IMR-90 (cell line): ENCODE measurements around the gene EGFL7.

ENCODE experiments used
- CEBPB ChIP-seq: IDR thresholded peaks from 2 replicates; pipeline ENCODE4 v1.6.1; 2012; ENCODE audit warnings: low read depth, low read length, improper control_type of control experiment
- CHD1 ChIP-seq: IDR thresholded peaks from 2 replicates; pipeline ENCODE4 v1.6.1; 2012; ENCODE audit warnings: low read depth, low read length, improper control_type of control experiment
- CTCF ChIP-seq: conservative IDR thresholded peaks from 2 replicates; pipeline ENCODE4 v1.5.1; 2012; ENCODE audit warnings: mild to moderate bottlenecking, low read depth, low read length, improper control_type of control experiment
- MXI1 ChIP-seq: IDR thresholded peaks from 2 replicates; pipeline ENCODE4 v1.6.1; 2012; ENCODE audit warnings: low read depth, mild to moderate bottlenecking, low read length, moderate library complexity, borderline replicate concordance
- POLR2A ChIP-seq: IDR thresholded peaks from 2 replicates; pipeline ENCODE4 v1.6.1; 2012; ENCODE audit warnings: mild to moderate bottlenecking, low read depth, low read length
- RFX5 ChIP-seq: IDR thresholded peaks from 2 replicates; pipeline ENCODE4 v1.8.0; 2012; ENCODE audit warnings: low read depth, mild to moderate bottlenecking, low read length, moderate library complexity

GRCh38 chr9:136676297-136676794 is 13.6 kb downstream of the EGFL7 start:
- TF ChIP-seq RFX5 (no peak), CEBPB (no peak), CTCF (no peak), POLR2A (no peak), MXI1 (no peak), CHD1 (no peak)
